Measurements from ENCODE around the gene FMO4. TPM values are rescaled to one million over a fixed set of nuclear protein-coding genes. Genes with fewer than 3 reads are reported as not detected.
"Not testable (repeated sequence)": the region's sequence is repeated elsewhere in the genome, so short reads cannot be mapped to it uniquely, and the experiment has no call there.

FMO4 gene
- polyA plus RNA-seq, 6 donors from 2014 or later, result 1.9 to 7.2 (median 4.5) TPM

- Mint-ChIP-seq H3K4me1 (no peaks in the 10 kb centered on the region), H3K4me3 (no peak overlapping the region), H3K36me3 (peaks cover 0 to 4% of the 10 kb centered on the region in 2 donors), H3K27me3 (peaks cover 0 to 8% (median 4%) of the 10 kb centered on the region in 3 donors), H3K27ac (no peak overlapping the region), H3K9me3 (peaks cover 2 to 16% (median 9%) of the 10 kb centered on the region in 7 donors)
- DNase-seq (no peak), ATAC-seq (ENCODE audit: low read depth in 2 of 2) (no peak)
These were observed 58.6 kb downstream of the FMO4 start for GRCh38 chr1:171372418-171373084.

DNA sequence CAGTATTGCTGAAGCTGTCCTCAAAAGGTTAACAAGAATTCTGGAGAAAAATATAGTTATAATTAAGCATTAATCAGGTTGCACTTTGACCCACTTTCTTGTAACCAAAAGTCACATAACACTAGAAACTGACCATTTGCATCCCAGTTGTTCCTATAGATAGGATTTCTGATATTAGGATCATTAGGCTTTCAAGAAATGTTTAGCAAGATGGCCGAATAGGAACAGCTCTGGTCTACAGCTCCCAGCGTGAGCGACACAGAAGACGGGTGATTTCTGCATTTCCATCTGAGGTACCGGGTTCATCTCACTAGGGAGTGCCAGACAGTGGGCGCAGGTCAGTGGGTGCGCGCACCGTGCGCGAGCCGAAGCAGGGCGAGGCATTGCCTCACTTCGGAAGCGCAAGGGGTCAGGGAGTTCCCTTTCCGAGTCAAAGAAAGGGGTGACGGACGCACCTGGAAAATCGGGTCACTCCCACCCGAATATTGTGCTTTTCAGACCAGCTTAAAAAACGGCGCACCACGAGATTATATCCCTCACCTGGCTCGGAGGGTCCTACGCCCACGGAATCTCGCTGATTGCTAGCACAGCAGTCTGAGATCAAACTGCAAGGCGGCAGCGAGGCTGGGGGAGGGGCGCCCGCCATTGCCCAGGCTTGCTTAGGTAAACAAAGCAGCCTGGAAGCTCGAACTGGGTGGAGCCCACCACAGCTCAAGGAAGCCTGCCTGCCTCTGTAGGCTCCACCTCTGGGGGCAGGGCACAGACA is 59.6 kb downstream of the FMO4 start:
- H3K4me1 Mint-ChIP-seq; H3K36me3 Mint-ChIP-seq; DNase-seq; ATAC-seq (ENCODE audit: low read depth in 2 of 2); H3K4me3 Mint-ChIP-seq; H3K27ac Mint-ChIP-seq; H3K27me3 Mint-ChIP-seq: not testable (repeated sequence)
- peaks cover 2 to 16% (median 9%) of the 10 kb centered on the region in 7 donors for H3K9me3 Mint-ChIP-seq

GRCh38 chr1:171379846-171380245 is 65.9 kb downstream of the FMO4 start:
- Mint-ChIP-seq H3K4me1 (no peaks in the 10 kb centered on the region), H3K4me3 (no peak overlapping the region), H3K27ac (no peak overlapping the region), H3K36me3 (no peaks in the 10 kb centered on the region), H3K27me3 (peaks cover 0 to 9% (median 0%) of the 10 kb centered on the region in 3 donors), H3K9me3 (peaks cover 0 to 26% (median 16%) of the 10 kb centered on the region in 7 donors)
- ATAC-seq (ENCODE audit: low read depth in 2 of 2) (no peak), DNase-seq (no peak)

- ATAC-seq (ENCODE audit: low read depth in 2 of 2) (no peak), DNase-seq (no peak)
- peaks cover 0 to 26% (median 12%) of the 10 kb centered on the region in 7 donors for H3K9me3 Mint-ChIP-seq
- H3K36me3 Mint-ChIP-seq, result no peaks in the 10 kb centered on the region
- H3K4me1 Mint-ChIP-seq, result no peaks in the 10 kb centered on the region
- no peak overlapping the region for H3K4me3 Mint-ChIP-seq
- peaks cover 0 to 9% (median 0%) of the 10 kb centered on the region in 3 donors for H3K27me3 Mint-ChIP-seq
- H3K27ac Mint-ChIP-seq, result no peak overlapping the region
These were observed 67.9 kb downstream of the FMO4 start for GRCh38 chr1:171381866-171382210.

GRCh38 chr1:171384496-171384895 is 70.5 kb downstream of the FMO4 start:
- Mint-ChIP-seq H3K27me3 (peaks cover 0 to 9% (median 0%) of the 10 kb centered on the region in 3 donors), H3K4me1 (no peaks in the 10 kb centered on the region), H3K27ac (no peak overlapping the region), H3K9me3 (peaks cover 0 to 25% (median 12%) of the 10 kb centered on the region in 7 donors), H3K4me3 (no peak overlapping the region), H3K36me3 (no peaks in the 10 kb centered on the region)
- ATAC-seq (ENCODE audit: low read depth in 2 of 2), result no peak
- DNase-seq, result no peak

GRCh38 chr1:171389171-171389570 is 75.2 kb downstream of the FMO4 start:
- peaks cover 0 to 2% (median 0%) of the 10 kb centered on the region in 7 donors for H3K9me3 Mint-ChIP-seq
- H3K4me3 Mint-ChIP-seq, result no peak overlapping the region
- H3K27me3 Mint-ChIP-seq, result peaks cover 0 to 4% (median under 1%) of the 10 kb centered on the region in 3 donors
- no peak overlapping the region for H3K27ac Mint-ChIP-seq
- DNase-seq, result no peak
- peaks cover 0 to 4% of the 10 kb centered on the region in 2 donors for H3K36me3 Mint-ChIP-seq
- H3K4me1 Mint-ChIP-seq, result no peaks in the 10 kb centered on the region
- no peak for ATAC-seq (ENCODE audit: low read depth in 2 of 2)

- not testable (repeated sequence) for DNase-seq; H3K36me3 Mint-ChIP-seq; H3K4me3 Mint-ChIP-seq; H3K27me3 Mint-ChIP-seq; H3K9me3 Mint-ChIP-seq; H3K27ac Mint-ChIP-seq; ATAC-seq (ENCODE audit: low read depth in 2 of 2); H3K4me1 Mint-ChIP-seq
These were observed 76.8 kb downstream of the FMO4 start for GRCh38 chr1:171390740-171391139.

Other genes starting within 250 kb of the FMO4 start
- under 1 TPM in 1 of 6 donors, not detected in 5; 0.36 TPM for gene FMO3, start 223.3 kb upstream of the FMO4 start, polyA plus RNA-seq (ENCODE audit: low read depth in 6 of 6)
- under 1 TPM in 1 of 6 donors, not detected in 5; 0.09 TPM for gene FMO2, start 128.9 kb upstream of the FMO4 start, polyA plus RNA-seq (ENCODE audit: low read depth in 6 of 6)
- gene FMO1, start 65.7 kb upstream of the FMO4 start, polyA plus RNA-seq (ENCODE audit: low read depth in 6 of 6), result 1 to 10 TPM in 5 of 6 donors, under 1 TPM in 1; 0.84 to 5.6 (median 1.7) TPM
- 10 to 100 TPM; 15.3 to 97.0 (median 46.7) TPM for gene PRRC2C, start 171.3 kb downstream of the FMO4 start, polyA plus RNA-seq (ENCODE audit: low read depth in 6 of 6)

Data from naive B cell (primary cell).